Left lung (tissue), 14 donors: Measurements from ENCODE around the gene SLC6A15. TPM values are rescaled to one million over a fixed set of nuclear protein-coding genes. Genes with fewer than 3 reads are reported as not detected.

Source experiments
- ATAC-seq: fragments of 200-7000 bp; cut with Tn5 transposase; one replicate; pipeline ENCODE4 v1.9.1; 2020; ENCODE audit warnings: moderate library complexity
- DNase-seq, 4 donors: peaks; one replicate each; pipeline ENCODE4 v3.0.0-alpha.2; 2013 to 2020
- H3K27ac ChIP-seq, 2 donors: fragments of 200-600 bp; sonication (generic) in 1 of 2; one replicate each; pipeline versions ENCODE4 v1.5.0 to v1.8.0; 2020 to 2021
- H3K27me3 ChIP-seq, 2 donors: fragments of 200-600 bp; sonication (generic) in 1 of 2; one replicate each; pipeline versions ENCODE4 v1.5.0 to v1.8.0; 2020 to 2021
- H3K36me3 ChIP-seq, 2 donors: fragments of 200-600 bp; sonication (generic) in 1 of 2; one replicate each; pipeline versions ENCODE4 v1.5.0 to v1.8.0; 2020 to 2021
- H3K4me1 ChIP-seq, 2 donors: fragments of 200-600 bp; one replicate each; pipeline ENCODE4 v1.8.0; 2021
- H3K4me3 ChIP-seq, 2 donors: fragments of 200-600 bp; sonication (generic) in 1 of 2; one replicate each; pipeline versions ENCODE4 v1.5.0 to v1.8.0; 2020 to 2021; ENCODE audit warnings: mild to moderate bottlenecking in 1 of 2
- H3K9me3 ChIP-seq, 2 donors: fragments of 200-600 bp; sonication (generic) in 1 of 2; one replicate each; pipeline versions ENCODE4 v1.5.0 to v1.8.0; 2020 to 2021
- intact Hi-C, 2 donors: fragments of 100-400 bp; cut with DNase I; formaldehyde crosslinking; loops; one replicate each; pipeline versions ENCODE4 v1.11.2 to v1.14.2; 2022
- long read RNA-seq, 12 donors: library from polyadenylated mRNA in 2 of 12; unstranded in 2 of 12; transcript quantifications; one replicate each; pipeline ENCODE4 v2.0.0 and lab custom pipeline, GENCODE V29; 2019 to 2026
- polyA plus RNA-seq, 6 donors: library from polyadenylated mRNA; unstranded; fragments of 120-200 nt; gene quantifications; one replicate each; pipeline ENCODE4 v1.2.1, GENCODE V29; 2013; ENCODE audit not compliant: insufficient read length in 6 of 6
- total RNA-seq, 2 donors: library from RNA; stranded (reverse); fragmentation: NEBNext Ultra II Directional; extraction: Animal tissue kit (Norgen Biotek cat#: 25700); gene quantifications; one replicate each; pipeline ENCODE4 v1.2.1, GENCODE V29; 2021
- TF ChIP-seq, protein P1 (sequence below), 2 donors: fragments of 200-600 bp; sonication (generic) in 1 of 2; IDR thresholded peaks; one replicate each; pipeline versions ENCODE4 v1.5.0 to v1.8.0; 2021; ENCODE audit warnings: antibody characterized with exemption in 2 of 2
- donor health status: DM: no; HTN: yes; CAD: no.
- donor health status: DM: no; HTN: no; CAD: no.

SLC6A15 gene
- under 1 TPM in 1 of 2 donors, not detected in 1; 0.21 TPM for total RNA-seq
- polyA plus RNA-seq, result under 1 TPM; 0.32 to 0.70 (median 0.42) TPM
- long read RNA-seq, donor 1, result 0 reads
- long read RNA-seq, donor 2, result 0 reads
- long read RNA-seq, donor 3, result 0 reads
- long read RNA-seq, donor 4, result 0 reads
- long read RNA-seq, donor 5, result 0 reads
- long read RNA-seq, donor 6, result 0 reads
- long read RNA-seq, donor 7, result 0 reads
- long read RNA-seq, donor 8, result 0 reads
- long read RNA-seq, donor 9, result 0 reads
- long read RNA-seq, donor 10, result 0 reads
- long read RNA-seq, donor 11, full-length matches to known transcripts, result 2 of 2 reads
- long read RNA-seq, donor 11, partial matches to known transcripts, result 0 of 2 reads
- long read RNA-seq, donor 11, other reads (novel, unspliced or antisense), result 0 of 2 reads
- long read RNA-seq, donor 12, result 0 reads

DNA sequence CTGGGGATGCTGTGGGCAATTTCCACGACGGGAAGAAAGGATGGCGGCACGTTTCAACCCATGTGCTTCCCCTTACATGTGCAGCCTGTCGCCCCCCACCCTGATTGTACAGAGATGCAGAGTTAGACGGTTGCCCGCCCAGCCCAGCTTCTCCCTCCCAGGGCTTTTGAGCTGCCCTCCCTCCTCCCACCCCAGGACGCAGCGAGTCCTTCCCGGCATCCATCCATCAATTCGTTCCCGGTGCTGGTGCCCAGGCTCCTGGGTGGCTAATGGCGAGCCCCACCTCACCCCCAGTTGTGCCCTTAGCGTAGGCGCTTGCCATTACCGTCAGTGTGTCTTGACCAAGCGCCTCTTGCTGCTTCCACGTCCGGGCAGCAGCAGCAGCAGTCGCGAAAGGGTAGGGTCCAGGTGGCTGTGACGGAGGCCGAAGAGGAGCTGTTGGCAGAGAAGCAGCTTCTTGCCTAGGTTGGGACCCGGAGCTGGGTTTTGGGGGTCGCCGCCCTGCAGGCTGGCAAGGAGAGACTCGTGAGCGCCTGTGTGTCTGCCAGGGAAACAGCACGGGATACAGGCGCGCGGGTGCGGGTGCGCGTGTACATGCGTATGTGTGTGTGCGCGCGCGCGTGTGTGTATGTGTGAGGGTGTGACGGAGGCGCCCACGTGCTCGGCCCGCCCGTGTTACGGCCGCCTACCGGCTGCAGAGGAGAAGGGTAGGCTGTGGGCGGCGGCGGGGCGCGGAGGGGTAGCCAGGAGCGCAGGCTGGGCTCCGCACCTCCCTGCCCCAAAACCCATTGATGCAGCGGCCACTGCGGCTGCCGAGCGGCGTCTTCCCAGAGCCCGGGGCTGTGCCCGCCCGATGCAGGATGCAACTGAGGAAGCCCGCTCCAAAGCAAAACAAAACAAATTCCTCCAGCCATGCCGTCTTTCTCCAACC lies at the start of gene SLC6A15:
Gene SLC6A15, minus strand, starts transcription at position 602 of the 931 bp plus-strand sequence. CDS start 20,679 bp downstream, outside the sequence.
- ATAC-seq (peak; percentile 77), DNase-seq (peak; percentile 30 to 82 (median 52))
- Histone ChIP-seq H3K27ac (no peak within 1 kb of the TSS), H3K4me3 (peak within 1 kb of the TSS; percentile 8 to 42), H3K9me3 (no peaks in the 10 kb centered on the region), H3K27me3 (peaks cover 44 to 59% of the 10 kb centered on the region in 2 donors), H3K4me1 (peaks cover 0 to 14% of the 10 kb centered on the region in 2 donors), H3K36me3 (no peaks in the 10 kb centered on the region)
- TF ChIP-seq, protein P1, sequence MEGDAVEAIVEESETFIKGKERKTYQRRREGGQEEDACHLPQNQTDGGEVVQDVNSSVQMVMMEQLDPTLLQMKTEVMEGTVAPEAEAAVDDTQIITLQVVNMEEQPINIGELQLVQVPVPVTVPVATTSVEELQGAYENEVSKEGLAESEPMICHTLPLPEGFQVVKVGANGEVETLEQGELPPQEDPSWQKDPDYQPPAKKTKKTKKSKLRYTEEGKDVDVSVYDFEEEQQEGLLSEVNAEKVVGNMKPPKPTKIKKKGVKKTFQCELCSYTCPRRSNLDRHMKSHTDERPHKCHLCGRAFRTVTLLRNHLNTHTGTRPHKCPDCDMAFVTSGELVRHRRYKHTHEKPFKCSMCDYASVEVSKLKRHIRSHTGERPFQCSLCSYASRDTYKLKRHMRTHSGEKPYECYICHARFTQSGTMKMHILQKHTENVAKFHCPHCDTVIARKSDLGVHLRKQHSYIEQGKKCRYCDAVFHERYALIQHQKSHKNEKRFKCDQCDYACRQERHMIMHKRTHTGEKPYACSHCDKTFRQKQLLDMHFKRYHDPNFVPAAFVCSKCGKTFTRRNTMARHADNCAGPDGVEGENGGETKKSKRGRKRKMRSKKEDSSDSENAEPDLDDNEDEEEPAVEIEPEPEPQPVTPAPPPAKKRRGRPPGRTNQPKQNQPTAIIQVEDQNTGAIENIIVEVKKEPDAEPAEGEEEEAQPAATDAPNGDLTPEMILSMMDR (IDR thresholded peaks at IDR 0.05), result no peak
- intact Hi-C loops, result no loop called here

DNA sequence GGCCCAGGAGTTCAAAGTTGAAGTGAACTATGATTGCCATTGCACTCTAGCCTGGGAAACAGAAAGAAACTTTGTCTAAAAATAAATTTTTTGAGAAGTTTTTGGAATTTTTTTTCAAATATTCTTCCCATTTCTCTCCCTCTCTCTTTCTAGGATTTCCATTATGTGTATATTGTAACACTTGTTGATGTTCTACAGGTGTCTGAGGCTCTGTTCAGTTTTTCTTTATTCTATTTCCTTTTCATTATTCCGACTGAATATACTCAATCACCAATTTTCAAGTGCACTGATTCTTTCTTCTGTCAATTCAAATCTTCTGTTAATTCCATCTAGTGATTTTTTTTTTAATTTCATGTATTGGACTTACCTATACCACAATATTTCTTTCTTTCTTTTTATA lies 48.3 kb upstream of the SLC6A15 start:
- Histone ChIP-seq H3K4me1 (no peaks in the 10 kb centered on the region), H3K4me3 (no peak overlapping the region), H3K27me3 (no peaks in the 10 kb centered on the region), H3K9me3 (no peaks in the 10 kb centered on the region), H3K27ac (no peak overlapping the region), H3K36me3 (no peaks in the 10 kb centered on the region)
- DNase-seq (no peak), ATAC-seq (no peak)
- intact Hi-C loops, result no loop called here
- TF ChIP-seq, protein P1 (IDR thresholded peaks at IDR 0.05), result no peak

DNA sequence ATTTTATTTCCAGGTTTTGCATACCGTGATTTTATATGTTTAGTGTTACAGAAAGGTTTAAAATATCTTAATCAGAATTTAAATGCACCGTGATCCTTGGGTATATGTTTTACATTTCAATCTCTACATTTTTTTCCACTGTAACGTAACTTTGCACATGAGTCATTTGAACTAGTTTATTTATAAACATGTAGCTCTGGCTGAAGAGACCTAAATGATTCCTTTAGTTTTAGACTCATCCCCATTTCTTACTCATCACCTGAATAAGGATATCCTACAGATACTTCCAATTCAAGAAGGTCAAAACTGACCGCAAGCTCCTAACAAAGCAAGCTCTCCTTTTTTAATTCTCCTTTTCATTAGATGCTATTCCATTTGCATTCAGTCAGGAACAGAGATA lies 42.7 kb upstream of the SLC6A15 start:
- Histone ChIP-seq H3K4me1 (no peaks in the 10 kb centered on the region), H3K36me3 (no peaks in the 10 kb centered on the region), H3K4me3 (no peak overlapping the region), H3K9me3 (no peaks in the 10 kb centered on the region), H3K27ac (no peak overlapping the region), H3K27me3 (no peaks in the 10 kb centered on the region)
- DNase-seq (no peak), ATAC-seq (no peak)
- intact Hi-C loops, result no loop called here
- TF ChIP-seq, protein P1 (IDR thresholded peaks at IDR 0.05), result no peak

DNA sequence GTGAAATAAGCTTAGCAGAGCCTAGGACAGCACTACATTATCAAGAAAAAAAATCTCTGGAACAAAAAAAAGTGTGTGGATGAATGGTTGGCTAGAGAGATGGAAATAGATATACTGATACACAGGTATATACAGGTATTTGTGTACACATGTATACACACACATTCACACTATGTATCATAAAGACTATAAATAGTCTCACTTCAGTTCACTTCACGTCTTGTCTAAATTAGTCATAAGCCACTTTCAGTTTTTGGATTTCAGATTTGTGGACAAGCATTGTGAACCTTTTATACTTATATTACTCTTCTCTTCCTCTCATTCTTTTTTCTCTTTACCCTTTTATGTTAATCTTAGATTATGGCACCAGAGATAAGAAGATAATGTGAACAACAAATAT lies 41.8 kb upstream of the SLC6A15 start:
- ATAC-seq (no peak), DNase-seq (no peak)
- H3K4me1 ChIP-seq, result no peaks in the 10 kb centered on the region
- no peaks in the 10 kb centered on the region for H3K36me3 ChIP-seq
- TF ChIP-seq, protein P1 (IDR thresholded peaks at IDR 0.05), result no peak
- H3K4me3 ChIP-seq, result no peak overlapping the region
- intact Hi-C loops, result no loop called here
- no peak overlapping the region for H3K27ac ChIP-seq
- no peaks in the 10 kb centered on the region for H3K9me3 ChIP-seq
- H3K27me3 ChIP-seq, result no peaks in the 10 kb centered on the region
